SK-N-SH (cell line): ENCODE results near the gene TFAP2A. TPM values are rescaled to one million over a fixed set of nuclear protein-coding genes. Genes with fewer than 3 reads are reported as not detected.

Source experiments
- CTCF ChIA-PET: fragments of 300-600, 350-600 bp; formaldehyde crosslinking; extraction: SDS; loops from one replicate; lab custom pipeline; 2021; lab: Yijun Ruan, JAX
- POLR2A ChIA-PET: fragments of 350-600 bp; sonication (Branson Sonifier 250); formaldehyde crosslinking; extraction: SDS; loops from one replicate; lab custom pipeline; 2020; ENCODE audit warnings: antibody characterized with exemption, inconsistent platforms; lab: Yijun Ruan, JAX
- DNase-seq: peaks from one replicate; pipeline ENCODE4 v3.0.0; 2012
- H2AFZ ChIP-seq: fragments of 200-600 bp; sonication (generic); 2 replicates; pipeline ENCODE4 v1.8.1; 2016; ENCODE audit warnings: antibody characterized with exemption, mild to moderate bottlenecking, low read depth
- H3F3A ChIP-seq: fragments of 200-600 bp; sonication (generic); replicated peaks from 2 replicates; pipeline ENCODE3; 2016; ENCODE audit warnings: antibody characterized with exemption, mild to moderate bottlenecking; ENCODE audit not compliant: insufficient read depth
- H3K27ac ChIP-seq, 2 experiments: fragments of 200-500 bp in 1 of 2; fragments of 200-600 bp in 1 of 2; sonication (Bioruptor generic) in 1 of 2; sonication (generic), shearing (Covaris generic) in 1 of 2; 2 replicates each; pipeline versions ENCODE4 v1.5.1 to v1.6.1; 2014 to 2016; ENCODE audit warnings: low read depth in 2 of 2, inconsistent platforms in 1 of 2, low read length in 1 of 2, mild to moderate bottlenecking in 1 of 2, mixed read lengths in 1 of 2
- H3K27me3 ChIP-seq: fragments of 200-600 bp; sonication (generic), shearing (Covaris generic); 2 replicates; pipeline ENCODE4 v1.6.1; 2016; ENCODE audit warnings: mixed run types; ENCODE audit not compliant: insufficient read depth
- H3K36me3 ChIP-seq, 2 experiments: fragments of 200-500 bp in 1 of 2; fragments of 200-600 bp in 1 of 2; sonication (Bioruptor generic) in 1 of 2; sonication (generic) in 1 of 2; replicated peaks in 1 of 2; 2 replicates each; pipeline versions ENCODE3 to v1.5.1; 2014 to 2016; ENCODE audit warnings: low read length in 1 of 2, mild to moderate bottlenecking in 1 of 2; ENCODE audit not compliant: insufficient read depth in 2 of 2, control insufficient read depth in 1 of 2
- H3K4me1 ChIP-seq, 2 experiments: fragments of 200-500 bp in 1 of 2; fragments of 200-600 bp in 1 of 2; sonication (Bioruptor generic) in 1 of 2; sonication (generic), shearing (Covaris generic) in 1 of 2; 2 replicates each; pipeline versions ENCODE4 v1.5.1 to v1.6.1; 2014 to 2016; ENCODE audit warnings: low read depth in 1 of 2, low read length in 1 of 2, mixed run types in 1 of 2; ENCODE audit not compliant: insufficient read depth in 2 of 2, control insufficient read depth in 1 of 2
- H3K4me2 ChIP-seq: fragments of 200-600 bp; sonication (generic), shearing (Covaris generic); 2 replicates; pipeline ENCODE4 v1.6.1; 2017; ENCODE audit warnings: mixed run types
- H3K4me3 ChIP-seq, 2 experiments: fragments of 200-500 bp in 1 of 2; fragments of 200-600 bp in 1 of 2; sonication (Bioruptor generic) in 1 of 2; sonication (generic), shearing (Covaris generic) in 1 of 2; 2 replicates each; pipeline versions ENCODE4 v1.5.1 to v1.8.1; 2014 to 2016; ENCODE audit warnings: low read depth in 2 of 2, inconsistent platforms in 1 of 2, low read length in 1 of 2, mild to moderate bottlenecking in 1 of 2, mixed read lengths in 1 of 2, moderate library complexity in 1 of 2
- H3K79me2 ChIP-seq: fragments of 200-600 bp; sonication (generic); 2 replicates; pipeline ENCODE4 v1.8.1; 2017; ENCODE audit warnings: mild to moderate bottlenecking; ENCODE audit not compliant: insufficient read depth
- H3K9ac ChIP-seq: fragments of 200-600 bp; sonication (generic); 2 replicates; pipeline ENCODE4 v1.6.1; 2017; ENCODE audit warnings: mixed run types
- H3K9me2 ChIP-seq: fragments of 200-600 bp; sonication (generic); 2 replicates; pipeline ENCODE4 v1.6.1; 2017; ENCODE audit warnings: mixed run types
- H3K9me3 ChIP-seq: fragments of 200-600 bp; sonication (generic); 2 replicates; pipeline ENCODE4 v1.6.1; 2017; ENCODE audit warnings: mixed run types, mild to moderate bottlenecking, moderate library complexity
- H4K20me1 ChIP-seq: fragments of 200-600 bp; sonication (generic); 2 replicates; pipeline ENCODE4 v1.6.1; 2017; ENCODE audit warnings: mild to moderate bottlenecking, mixed run types; ENCODE audit not compliant: insufficient read depth
- CTCF ChIP-seq: fragments of 200-600 bp; sonication (generic); IDR thresholded peaks from 2 replicates; pipeline ENCODE4 v1.6.1; 2017; ENCODE audit warnings: antibody characterized with exemption, mild to moderate bottlenecking, moderate library complexity
- ELF1 ChIP-seq: IDR thresholded peaks from 2 replicates; pipeline ENCODE4 v1.4.0; 2012
- FOSL2 ChIP-seq: IDR thresholded peaks from 2 replicates; pipeline ENCODE4 v1.4.0; 2012; ENCODE audit warnings: low read depth, mild to moderate bottlenecking, moderate library complexity, borderline replicate concordance
- FOXM1 ChIP-seq: IDR thresholded peaks from 2 replicates; pipeline ENCODE4 v1.4.0; 2012; ENCODE audit warnings: low read depth, mild to moderate bottlenecking
- GATA2 ChIP-seq: sonication (generic); formaldehyde crosslinking; IDR thresholded peaks from 2 replicates; pipeline ENCODE4 v1.5.0; 2020; ENCODE audit warnings: mild to moderate bottlenecking, missing genetic modification reagents
- JUND ChIP-seq: IDR thresholded peaks from 2 replicates; pipeline ENCODE4 v1.4.0; 2012
- MEF2A ChIP-seq: IDR thresholded peaks from 2 replicates; pipeline ENCODE4 v1.4.0; 2012; ENCODE audit warnings: low read depth, borderline replicate concordance
- NFIC ChIP-seq: IDR thresholded peaks from 2 replicates; pipeline ENCODE4 v1.4.0; 2012; ENCODE audit warnings: borderline replicate concordance
- PBX3 ChIP-seq: IDR thresholded peaks from 2 replicates; pipeline ENCODE4; 2012
- POLR2AphosphoS5 ChIP-seq: IDR thresholded peaks from 2 replicates; pipeline ENCODE4 v1.6.1; 2012; ENCODE audit warnings: low read depth, low read length
- RCOR1 ChIP-seq: fragments of 150-350 bp; IDR thresholded peaks from 2 replicates; pipeline ENCODE4 v1.6.1; 2017; ENCODE audit warnings: antibody characterized with exemption, low read length
- REST ChIP-seq: IDR thresholded peaks from 2 replicates; pipeline ENCODE4 v1.6.1; 2012; ENCODE audit warnings: mild to moderate bottlenecking, low read depth, low read length, moderate library complexity
- RXRA ChIP-seq: IDR thresholded peaks from 2 replicates; pipeline ENCODE4 v1.4.0; 2012; ENCODE audit warnings: low read depth, mild to moderate bottlenecking, borderline replicate concordance
- SMC3 ChIP-seq: IDR thresholded peaks from 2 replicates; pipeline ENCODE4 v1.6.1; 2012; ENCODE audit warnings: low read depth, low read length, improper control_type of control experiment
- TAF1 ChIP-seq: IDR thresholded peaks from 2 replicates; pipeline ENCODE4 v1.6.1; 2012; ENCODE audit warnings: low read depth, mild to moderate bottlenecking, low read length, moderate library complexity, borderline replicate concordance
- TCF12 ChIP-seq: IDR thresholded peaks from 2 replicates; pipeline ENCODE4 v1.4.0; 2012
- TEAD4 ChIP-seq: IDR thresholded peaks from 2 replicates; pipeline ENCODE4 v1.4.0; 2012; ENCODE audit warnings: mild to moderate bottlenecking, borderline replicate concordance; ENCODE audit not compliant: insufficient read depth
- USF1 ChIP-seq: IDR thresholded peaks from 2 replicates; pipeline ENCODE4 v1.4.0; 2012; ENCODE audit warnings: low read depth, borderline replicate concordance
- ZBTB33 ChIP-seq: IDR thresholded peaks from 2 replicates; pipeline ENCODE4 v1.4.0; 2012; ENCODE audit warnings: low read depth, borderline replicate concordance
- WGBS: methylation state at CpG from one replicate; pipeline ENCODE4 v1.1.6; 2017; ENCODE audit warnings: low lambda C conversion rate; 5-methylcytosine and 5-hydroxymethylcytosine counted together
- polyA plus RNA-seq, 3 experiments: library from polyadenylated mRNA; depleted of rRNA; stranded (reverse); fragments of >200 nt; gene quantifications; 2 replicates each; pipeline ENCODE4 v1.2.3, GENCODE V29; 2012

Gene TFAP2A
- polyA plus RNA-seq, 1 of the 3 experiments (the other 2 are of a cell fraction), result 0.07 TPM

GRCh38 chr6:10419749-10420545 lies 5.1 kb upstream of the TFAP2A start:
- no peaks in the 10 kb centered on the region for H3K79me2 ChIP-seq
- H3K4me2 ChIP-seq, result peak overlapping the region; percentile 44; the same call in 1 of the 2 replicates
- H3K36me3 ChIP-seq, result no peaks in the 10 kb centered on the region
- DNase-seq, result no peak
- TF ChIP-seq ELF1 (no peak), GATA2 (CRISPR knock-in tag) (no peak), FOXM1 (no peak), TEAD4 (no peak), TAF1 (no peak), USF1 (no peak), JUND (no peak), TCF12 (no peak), REST (no peak), MEF2A (no peak), CTCF (no peak), POLR2AphosphoS5 (no peak), NFIC (no peak), SMC3 (no peak), FOSL2 (no peak), RXRA (no peak), RCOR1 (no peak), PBX3 (no peak), ZBTB33 (no peak)
- no peaks in the 10 kb centered on the region for H3K9me2 ChIP-seq
- H2AFZ ChIP-seq, result no peak overlapping the region
- H3K27me3 ChIP-seq, result peaks cover 99% of the 10 kb centered on the region
- no peaks in the 10 kb centered on the region; a peak in 2 of 4 replicates for H3K4me1 ChIP-seq
- H3K9me3 ChIP-seq, result no peaks in the 10 kb centered on the region
- no peak overlapping the region for H3K27ac ChIP-seq
- H3K4me3 ChIP-seq, result no peak overlapping the region
- no peaks in the 10 kb centered on the region for H3F3A ChIP-seq
- ChIA-PET POLR2A (no interaction called here), CTCF (interaction anchor here (3.2 kb wide), 1 partner anchor 10 kb away, joined by 10 read pairs; no protein-coding TSS in a partner anchor)
- no peaks in the 10 kb centered on the region; the same call in 1 of the 2 replicates for H4K20me1 ChIP-seq
- H3K9ac ChIP-seq, result no peak overlapping the region
- 10% methylated on average over 10 of the region's 31 CpGs for WGBS
